ENCODE data around the gene FAT1. TPM values are rescaled to one million over a fixed set of nuclear protein-coding genes. Genes with fewer than 3 reads are reported as not detected.
"Not testable (repeated sequence)": the region's sequence is repeated elsewhere in the genome, so short reads cannot be mapped to it uniquely, and the experiment has no call there.

Gene FAT1
- total and polyA plus RNA-seq, 2 donors (not counting 1 experiment from before 2014, with no cell fraction given): 151 to 729 TPM

DNA sequence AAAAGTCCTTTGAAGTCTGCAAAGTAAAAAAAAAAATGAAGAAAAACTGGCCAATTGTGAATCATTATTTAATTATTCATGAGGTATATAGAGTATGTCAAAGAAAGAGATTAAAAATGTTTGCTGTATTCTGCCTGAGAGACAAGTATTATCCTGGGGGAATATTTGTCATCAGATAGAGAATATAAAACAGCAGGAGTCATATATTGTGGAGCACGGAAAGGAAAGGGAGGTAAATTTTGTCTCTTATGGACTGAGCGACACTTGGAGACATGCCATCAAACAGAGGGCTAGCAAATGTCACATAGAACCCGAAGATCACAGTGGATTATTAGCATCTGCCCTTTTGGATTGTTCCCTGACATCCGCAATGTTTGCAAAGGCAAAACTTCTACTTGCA lies 39.2 kb upstream of the FAT1 start:
- Histone ChIP-seq H3K9me3 (ENCODE audit: control insufficient read depth, insufficient read depth, low read depth, low read length) (no peaks in the 10 kb centered on the region), H4K20me1 (ENCODE audit: control insufficient read depth, extremely low read depth, insufficient read depth, low read length) (no peaks in the 10 kb centered on the region), H3K4me3 (replicated peaks in 1 of 4; ENCODE audit: control extremely low read depth in 1 of 4, insufficient read depth in 1 of 4, low read depth in 3 of 4, low read length in 4 of 4) (no peak overlapping the region), H3K79me2 (ENCODE audit: control insufficient read depth, insufficient read depth, low read length) (no peaks in the 10 kb centered on the region), H3K27ac (ENCODE audit: insufficient read depth, low read length) (no peak overlapping the region), H2AFZ (ENCODE audit: low read length) (no peak overlapping the region), H3K9ac (ENCODE audit: insufficient read depth, low read length) (no peak overlapping the region), H3K27me3 (ENCODE audit: control insufficient read depth, insufficient read depth, low read length) (no peaks in the 10 kb centered on the region), H3K4me2 (ENCODE audit: extremely low read depth, insufficient read depth, low read length) (no peak overlapping the region), H3K36me3 (ENCODE audit: control insufficient read depth, insufficient read depth, low read length) (no peaks in the 10 kb centered on the region), H3K4me1 (ENCODE audit: control insufficient read depth, extremely low read depth, insufficient read depth, low read length) (peaks cover 2% of the 10 kb centered on the region)
- TF ChIP-seq, protein P1, sequence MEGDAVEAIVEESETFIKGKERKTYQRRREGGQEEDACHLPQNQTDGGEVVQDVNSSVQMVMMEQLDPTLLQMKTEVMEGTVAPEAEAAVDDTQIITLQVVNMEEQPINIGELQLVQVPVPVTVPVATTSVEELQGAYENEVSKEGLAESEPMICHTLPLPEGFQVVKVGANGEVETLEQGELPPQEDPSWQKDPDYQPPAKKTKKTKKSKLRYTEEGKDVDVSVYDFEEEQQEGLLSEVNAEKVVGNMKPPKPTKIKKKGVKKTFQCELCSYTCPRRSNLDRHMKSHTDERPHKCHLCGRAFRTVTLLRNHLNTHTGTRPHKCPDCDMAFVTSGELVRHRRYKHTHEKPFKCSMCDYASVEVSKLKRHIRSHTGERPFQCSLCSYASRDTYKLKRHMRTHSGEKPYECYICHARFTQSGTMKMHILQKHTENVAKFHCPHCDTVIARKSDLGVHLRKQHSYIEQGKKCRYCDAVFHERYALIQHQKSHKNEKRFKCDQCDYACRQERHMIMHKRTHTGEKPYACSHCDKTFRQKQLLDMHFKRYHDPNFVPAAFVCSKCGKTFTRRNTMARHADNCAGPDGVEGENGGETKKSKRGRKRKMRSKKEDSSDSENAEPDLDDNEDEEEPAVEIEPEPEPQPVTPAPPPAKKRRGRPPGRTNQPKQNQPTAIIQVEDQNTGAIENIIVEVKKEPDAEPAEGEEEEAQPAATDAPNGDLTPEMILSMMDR (conservative IDR thresholded peaks at IDR 0.05 in 1 of 2, IDR thresholded peaks at IDR 0.05 in 1 of 2; ENCODE audit: low read depth in 1 of 2, low read length in 2 of 2): no peak
- no peak for TF ChIP-seq EZH2 (IDR thresholded peaks at IDR 0.05; ENCODE audit: low read length, missing control alignments)
- DNase-seq (ENCODE audit: low read depth in 2 of 2): no peak

DNA sequence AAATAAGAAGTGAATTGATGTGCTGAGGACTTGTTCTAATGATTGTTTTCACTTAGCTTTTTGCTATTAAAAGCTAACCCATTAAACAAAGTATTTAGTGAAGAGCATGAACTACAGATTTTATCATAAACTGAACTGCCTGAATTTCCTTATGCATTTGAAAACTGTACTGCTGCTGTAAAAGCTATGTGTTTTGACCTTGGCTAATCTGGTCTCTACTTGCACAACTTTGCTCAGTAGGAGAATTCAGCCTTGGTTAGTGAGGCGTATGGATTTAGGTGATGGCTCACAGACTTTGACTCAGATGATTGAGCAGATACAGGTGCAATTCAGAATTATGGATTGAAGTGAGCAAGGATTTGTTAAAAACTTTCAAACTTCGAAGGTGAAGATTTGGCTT lies 38.7 kb upstream of the FAT1 start:
- Histone ChIP-seq H3K9ac (ENCODE audit: insufficient read depth, low read length) (no peak overlapping the region), H3K79me2 (ENCODE audit: control insufficient read depth, insufficient read depth, low read length) (no peaks in the 10 kb centered on the region), H3K27ac (ENCODE audit: insufficient read depth, low read length) (no peak overlapping the region), H3K4me1 (ENCODE audit: control insufficient read depth, extremely low read depth, insufficient read depth, low read length) (peaks cover 2% of the 10 kb centered on the region), H3K9me3 (ENCODE audit: control insufficient read depth, insufficient read depth, low read depth, low read length) (no peaks in the 10 kb centered on the region), H2AFZ (ENCODE audit: low read length) (no peak overlapping the region), H3K27me3 (ENCODE audit: control insufficient read depth, insufficient read depth, low read length) (no peaks in the 10 kb centered on the region), H3K4me2 (ENCODE audit: extremely low read depth, insufficient read depth, low read length) (no peak overlapping the region), H4K20me1 (ENCODE audit: control insufficient read depth, extremely low read depth, insufficient read depth, low read length) (no peaks in the 10 kb centered on the region), H3K36me3 (ENCODE audit: control insufficient read depth, insufficient read depth, low read length) (no peaks in the 10 kb centered on the region), H3K4me3 (replicated peaks in 1 of 4; ENCODE audit: control extremely low read depth in 1 of 4, insufficient read depth in 1 of 4, low read depth in 3 of 4, low read length in 4 of 4) (no peak overlapping the region)
- no peak for TF ChIP-seq EZH2 (IDR thresholded peaks at IDR 0.05; ENCODE audit: low read length, missing control alignments)
- TF ChIP-seq, protein P1 (conservative IDR thresholded peaks at IDR 0.05 in 1 of 2, IDR thresholded peaks at IDR 0.05 in 1 of 2; ENCODE audit: low read depth in 1 of 2, low read length in 2 of 2): no peak
- DNase-seq (ENCODE audit: low read depth in 2 of 2): no peak

DNA sequence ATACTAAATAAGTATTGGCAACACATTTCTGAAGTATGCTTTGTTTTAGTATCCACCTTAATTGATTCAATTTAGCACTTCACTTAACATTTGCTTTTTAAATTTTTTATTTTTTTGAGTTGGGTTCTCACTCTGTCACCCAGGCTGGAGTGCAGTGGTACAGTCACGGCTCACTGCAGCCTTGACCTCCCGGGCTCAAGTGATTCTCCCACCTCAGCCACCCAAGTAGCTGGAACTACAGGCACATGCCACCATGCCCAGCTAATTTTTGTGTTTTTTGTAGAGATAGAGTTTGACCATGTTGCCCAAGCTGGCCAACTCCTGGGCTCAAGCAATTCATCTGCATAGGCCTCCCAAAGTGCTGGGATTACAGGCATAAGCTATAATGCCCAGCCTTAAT lies 38.3 kb upstream of the FAT1 start:
- H3K9ac ChIP-seq (ENCODE audit: insufficient read depth, low read length); H3K27me3 ChIP-seq (ENCODE audit: control insufficient read depth, insufficient read depth, low read length); H3K4me1 ChIP-seq (ENCODE audit: control insufficient read depth, extremely low read depth, insufficient read depth, low read length); H2AFZ ChIP-seq (ENCODE audit: low read length); H4K20me1 ChIP-seq (ENCODE audit: control insufficient read depth, extremely low read depth, insufficient read depth, low read length); H3K27ac ChIP-seq (ENCODE audit: insufficient read depth, low read length); H3K4me3 ChIP-seq (replicated peaks in 1 of 4; ENCODE audit: control extremely low read depth in 1 of 4, insufficient read depth in 1 of 4, low read depth in 3 of 4, low read length in 4 of 4); H3K4me2 ChIP-seq (ENCODE audit: extremely low read depth, insufficient read depth, low read length); H3K9me3 ChIP-seq (ENCODE audit: control insufficient read depth, insufficient read depth, low read depth, low read length); DNase-seq (ENCODE audit: low read depth in 2 of 2); H3K79me2 ChIP-seq (ENCODE audit: control insufficient read depth, insufficient read depth, low read length); H3K36me3 ChIP-seq (ENCODE audit: control insufficient read depth, insufficient read depth, low read length): not testable (repeated sequence)

Data from fibroblast of lung (primary cell).